HCT116 (cell line): Measurements from ENCODE around the gene OR51T1. TPM values are rescaled to one million over a fixed set of nuclear protein-coding genes. Genes with fewer than 3 reads are reported as not detected.

Experiments used
- ATAC-seq: fragments of 200-7000 bp; cut with Tn5 transposase; 2 replicates; pipeline ENCODE4 v1.9.1; 2020; ENCODE audit warnings: mild to moderate bottlenecking, moderate library complexity
- BruUV-seq: library from RNA; stranded (reverse); fragments of 400-500 nt; replicated peaks from 2 replicates; lab custom pipeline; 2021; lab: Mats Ljungman, UMichigan
- CTCF ChIA-PET: fragments of 300-600 bp; sonication (Branson Sonifier 250); formaldehyde crosslinking; loops from one replicate; lab custom pipeline; 2021; ENCODE audit warnings: antibody characterized with exemption; lab: Charles Lee
- POLR2A ChIA-PET: fragments of 300-600, 350-600 bp; sonication (Branson Sonifier 250); formaldehyde crosslinking; loops from one replicate; lab custom pipeline; 2021; ENCODE audit warnings: antibody characterized with exemption; lab: Charles Lee
- RAD21 ChIA-PET, 2 experiments: fragments of 300-600 bp; sonication (Branson Sonifier 250); formaldehyde crosslinking; loops; one replicate each; lab custom pipeline; 2023; ENCODE audit warnings: low total read pairs in 2 of 2; ENCODE audit not compliant: uncharacterized antibody in 2 of 2, unreplicated experiment in 2 of 2, low non-redundant PET in 1 of 2; lab: Charles Lee
- DNase-seq: peaks from one replicate; pipeline ENCODE4 v3.0.0-alpha.2; 2010; ENCODE audit warnings: low read depth, low spot score
- H2AFZ ChIP-seq: fragments of 200-600 bp; shearing (Covaris generic), sonication (generic); 2 replicates; pipeline ENCODE4 v1.6.1; 2017; ENCODE audit warnings: low read depth, mixed run types, mixed read lengths, antibody characterized with exemption, low read length; ENCODE audit not compliant: poor library complexity, severe bottlenecking
- H3K27ac ChIP-seq: 2 replicates; pipeline ENCODE4 v1.5.1; 2012; ENCODE audit warnings: low read depth, low read length
- H3K27me3 ChIP-seq: fragments of 200-600 bp; sonication (generic); 2 replicates; pipeline ENCODE4 v1.6.1; 2016; ENCODE audit warnings: mixed run types, low read length, mixed read lengths; ENCODE audit not compliant: insufficient read depth
- H3K36me3 ChIP-seq, 2 experiments: fragments of 200-500 bp in 1 of 2; fragments of 200-600 bp in 1 of 2; sonication (Bioruptor generic) in 1 of 2; sonication (generic) in 1 of 2; 2 replicates each; pipeline versions ENCODE4 v1.5.1 to v1.6.1; 2014 to 2016; ENCODE audit warnings: low read length in 2 of 2, inconsistent platforms in 1 of 2, mixed read lengths in 1 of 2, mixed run types in 1 of 2; ENCODE audit not compliant: insufficient read depth in 2 of 2, control insufficient read depth in 1 of 2
- H3K4me1 ChIP-seq, 2 experiments: fragments of 200-600 bp in 1 of 2; sonication (generic) in 1 of 2; 2 replicates each; pipeline versions ENCODE4 v1.5.1 to v1.6.1; 2012 to 2017; ENCODE audit warnings: low read length in 2 of 2, inconsistent platforms in 1 of 2, mild to moderate bottlenecking in 1 of 2, mixed read lengths in 1 of 2, mixed run types in 1 of 2, moderate library complexity in 1 of 2; ENCODE audit not compliant: insufficient read depth in 2 of 2, control insufficient read depth in 1 of 2
- H3K4me2 ChIP-seq: fragments of 200-600 bp; sonication (generic); 2 replicates; pipeline ENCODE4 v1.6.1; 2017; ENCODE audit warnings: mixed run types, low read length, mixed read lengths
- H3K4me3 ChIP-seq, 2 experiments: fragments of 200-600 bp in 1 of 2; sonication (generic) in 1 of 2; replicated peaks in 1 of 2; 2 replicates each; pipeline ENCODE4 v1.5.1; 2011 to 2016; ENCODE audit warnings: low read length in 2 of 2, control low read depth in 1 of 2, low read depth in 1 of 2, mild to moderate bottlenecking in 1 of 2, mixed read lengths in 1 of 2, mixed run types in 1 of 2
- H3K79me2 ChIP-seq: fragments of 200-600 bp; sonication (generic); 2 replicates; pipeline ENCODE4 v1.6.1; 2017; ENCODE audit warnings: mild to moderate bottlenecking, mixed run types, low read length, moderate library complexity, mixed read lengths; ENCODE audit not compliant: insufficient read depth
- H3K9ac ChIP-seq: fragments of 200-600 bp; sonication (generic); 2 replicates; pipeline ENCODE4 v1.6.1; 2016; ENCODE audit warnings: low read length, mixed read lengths
- H3K9me2 ChIP-seq: fragments of 200-600 bp; sonication (generic), shearing (Covaris generic); 2 replicates; pipeline ENCODE4 v1.6.1; 2017; ENCODE audit warnings: mixed run types, mild to moderate bottlenecking, moderate library complexity; ENCODE audit not compliant: insufficient read depth
- H3K9me3 ChIP-seq, 2 experiments: fragments of 200-500 bp in 1 of 2; fragments of 200-600 bp in 1 of 2; sonication (Bioruptor generic) in 1 of 2; sonication (generic) in 1 of 2; 2 replicates each; pipeline ENCODE4 v1.6.1; 2014 to 2017; ENCODE audit warnings: low read length in 2 of 2, mixed read lengths in 2 of 2, inconsistent platforms in 1 of 2, low read depth in 1 of 2, mild to moderate bottlenecking in 1 of 2, mixed run types in 1 of 2, moderate library complexity in 1 of 2; ENCODE audit not compliant: control insufficient read depth in 1 of 2, insufficient read depth in 1 of 2
- H4K20me1 ChIP-seq: fragments of 200-600 bp; sonication (generic), shearing (Covaris generic); 2 replicates; pipeline ENCODE4 v1.6.1; 2017; ENCODE audit warnings: mixed run types, mild to moderate bottlenecking, moderate library complexity; ENCODE audit not compliant: insufficient read depth
- CEBPB ChIP-seq: IDR thresholded peaks from 2 replicates; pipeline ENCODE4 v1.6.1; 2012; ENCODE audit warnings: low read depth
- EGR1 ChIP-seq: IDR thresholded peaks from 2 replicates; pipeline ENCODE4 v1.6.1; 2012; ENCODE audit warnings: low read depth
- ELF1 ChIP-seq: IDR thresholded peaks from 2 replicates; pipeline ENCODE4 v1.6.1; 2012; ENCODE audit warnings: low read depth, borderline replicate concordance
- FOSL1 ChIP-seq: IDR thresholded peaks from 2 replicates; pipeline ENCODE4 v1.6.1; 2012; ENCODE audit warnings: low read depth
- JUND ChIP-seq: IDR thresholded peaks from 2 replicates; pipeline ENCODE4 v1.6.1; 2012
- POLR2AphosphoS5 ChIP-seq: IDR thresholded peaks from 2 replicates; pipeline ENCODE4 v1.6.1; 2011; ENCODE audit warnings: mild to moderate bottlenecking, low read depth, low read length, moderate library complexity
- RAD21 ChIP-seq: IDR thresholded peaks from 2 replicates; pipeline ENCODE4 v1.6.1; 2012; ENCODE audit warnings: low read depth, mild to moderate bottlenecking
- SIN3A ChIP-seq: IDR thresholded peaks from 2 replicates; pipeline ENCODE4 v1.6.1; 2012; ENCODE audit warnings: low read depth
- SP1 ChIP-seq: IDR thresholded peaks from 2 replicates; pipeline ENCODE4 v1.6.1; 2012; ENCODE audit warnings: low read depth
- TCF7L2 ChIP-seq: IDR thresholded peaks from 2 replicates; pipeline ENCODE4 v1.7.0; 2011; ENCODE audit warnings: borderline replicate concordance, inconsistent platforms; ENCODE audit not compliant: insufficient read depth, insufficient read length; ENCODE audit errors: extremely low read depth
- ZFX ChIP-seq: fragments of 450-650 bp; IDR thresholded peaks from 2 replicates; pipeline ENCODE4 v1.6.1; 2017
- ZNF274 ChIP-seq: fragments of 200-500 bp; sonication (Bioruptor generic); IDR thresholded peaks from 2 replicates; pipeline ENCODE4 v1.6.1; 2014; ENCODE audit warnings: mild to moderate bottlenecking, low read depth, low read length, inconsistent platforms
- intact Hi-C: fragments of 100-400 bp; cut with micrococcal nuclease; formaldehyde crosslinking; loops from 2 replicates; pipeline ENCODE4 v1.10.0; 2022
- total RNA-seq: library from RNA; stranded (reverse); gene quantifications from one replicate; pipeline ENCODE4 v1.2.1, GENCODE V29; 2021; ENCODE audit not compliant: unreplicated experiment
- TF ChIP-seq, protein P1 (sequence below): IDR thresholded peaks from 2 replicates; pipeline ENCODE4 v1.6.1; 2012; ENCODE audit warnings: low read depth
- TF ChIP-seq, protein P2 (sequence below), 3 experiments: fragments of 200-600 bp in 1 of 3; sonication (generic) in 1 of 3; IDR thresholded peaks in 2 of 3; conservative IDR thresholded peaks in 1 of 3; 2 replicates each; pipeline ENCODE4 v1.5.1; 2012 to 2017; ENCODE audit warnings: low read depth in 2 of 3, low read length in 2 of 3, antibody characterized with exemption in 1 of 3, borderline replicate concordance in 1 of 3, control low read depth in 1 of 3, mild to moderate bottlenecking in 1 of 3, mixed read lengths in 1 of 3, mixed run types in 1 of 3, moderate library complexity in 1 of 3; ENCODE audit not compliant: insufficient read depth in 1 of 3
- TF ChIP-seq, protein P3 (sequence below): IDR thresholded peaks from 2 replicates; pipeline ENCODE4 v1.6.1; 2012
- TF ChIP-seq, protein P4 (sequence below): IDR thresholded peaks from 2 replicates; pipeline ENCODE4 v1.6.1; 2012

OR51T1 gene
- total RNA-seq, 1 experiment from 2014 or later: not detected

DNA sequence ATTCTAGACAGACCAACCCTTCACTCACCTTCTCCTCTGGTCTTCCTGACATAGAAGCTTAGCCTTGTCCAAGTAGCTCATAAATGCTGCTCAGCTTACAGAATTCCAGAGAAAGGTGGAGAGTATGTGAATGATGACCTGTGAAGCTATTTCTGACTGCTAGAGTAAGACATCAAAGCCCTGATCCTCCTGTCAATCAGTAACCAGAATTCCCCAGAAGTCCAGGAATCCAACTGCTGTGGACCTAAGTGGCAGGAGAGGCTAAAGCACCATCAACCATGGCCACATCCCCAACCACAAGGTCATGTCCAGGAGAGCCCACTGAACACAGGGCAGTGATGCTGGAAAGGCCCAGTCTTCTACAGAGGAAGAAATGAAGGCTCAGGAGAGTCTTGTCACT, 34.9 kb downstream of the OR51T1 start (continued):
- TF ChIP-seq TCF7L2 (no peak), RAD21 (no peak), ELF1 (no peak), POLR2AphosphoS5 (no peak), SIN3A (no peak), ZFX (no peak), JUND (no peak), ZNF274 (no peak)
- TF ChIP-seq, all 23 proteins: peak for 0

DNA sequence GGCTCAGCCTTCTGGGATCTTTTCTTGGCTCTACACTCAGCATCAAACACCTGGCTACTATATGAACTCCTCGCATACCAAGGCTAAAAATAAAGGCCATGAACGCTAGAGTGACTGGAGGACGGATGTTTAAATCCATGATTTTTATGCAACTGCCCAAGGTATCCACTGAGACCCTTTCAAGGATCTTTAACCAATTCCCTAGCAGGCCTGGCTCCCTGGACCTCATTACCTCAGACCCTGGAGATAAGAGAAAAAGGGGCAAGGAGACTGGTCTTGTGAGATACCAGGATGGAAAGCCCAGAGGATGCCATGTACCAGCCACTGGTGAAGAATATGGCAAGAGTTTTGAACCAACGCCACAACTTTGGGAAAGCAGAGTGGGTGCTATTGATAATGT, 37.5 kb downstream of the OR51T1 start, which contains the start of gene OR51G2:
Gene OR51G2, minus strand, starts transcription at position 101 of the 400 bp plus-strand sequence. CDS start 3,687 bp downstream, outside the sequence.
- H3K4me1 ChIP-seq: no peaks in the 10 kb centered on the region
- intact Hi-C loops: no loop called here
- RAD21 ChIA-PET: no interaction called here
- H3K79me2 ChIP-seq: no peaks in the 10 kb centered on the region
- no peak within 1 kb of the TSS for H2AFZ ChIP-seq
- no peaks in the 10 kb centered on the region; the same call in 1 of the 2 replicates for H3K9me2 ChIP-seq
- CTCF ChIA-PET: no interaction called here
- BruUV-seq: no TSS peak
- ATAC-seq (no peak), DNase-seq (no peak)
- TF ChIP-seq, protein P1, sequence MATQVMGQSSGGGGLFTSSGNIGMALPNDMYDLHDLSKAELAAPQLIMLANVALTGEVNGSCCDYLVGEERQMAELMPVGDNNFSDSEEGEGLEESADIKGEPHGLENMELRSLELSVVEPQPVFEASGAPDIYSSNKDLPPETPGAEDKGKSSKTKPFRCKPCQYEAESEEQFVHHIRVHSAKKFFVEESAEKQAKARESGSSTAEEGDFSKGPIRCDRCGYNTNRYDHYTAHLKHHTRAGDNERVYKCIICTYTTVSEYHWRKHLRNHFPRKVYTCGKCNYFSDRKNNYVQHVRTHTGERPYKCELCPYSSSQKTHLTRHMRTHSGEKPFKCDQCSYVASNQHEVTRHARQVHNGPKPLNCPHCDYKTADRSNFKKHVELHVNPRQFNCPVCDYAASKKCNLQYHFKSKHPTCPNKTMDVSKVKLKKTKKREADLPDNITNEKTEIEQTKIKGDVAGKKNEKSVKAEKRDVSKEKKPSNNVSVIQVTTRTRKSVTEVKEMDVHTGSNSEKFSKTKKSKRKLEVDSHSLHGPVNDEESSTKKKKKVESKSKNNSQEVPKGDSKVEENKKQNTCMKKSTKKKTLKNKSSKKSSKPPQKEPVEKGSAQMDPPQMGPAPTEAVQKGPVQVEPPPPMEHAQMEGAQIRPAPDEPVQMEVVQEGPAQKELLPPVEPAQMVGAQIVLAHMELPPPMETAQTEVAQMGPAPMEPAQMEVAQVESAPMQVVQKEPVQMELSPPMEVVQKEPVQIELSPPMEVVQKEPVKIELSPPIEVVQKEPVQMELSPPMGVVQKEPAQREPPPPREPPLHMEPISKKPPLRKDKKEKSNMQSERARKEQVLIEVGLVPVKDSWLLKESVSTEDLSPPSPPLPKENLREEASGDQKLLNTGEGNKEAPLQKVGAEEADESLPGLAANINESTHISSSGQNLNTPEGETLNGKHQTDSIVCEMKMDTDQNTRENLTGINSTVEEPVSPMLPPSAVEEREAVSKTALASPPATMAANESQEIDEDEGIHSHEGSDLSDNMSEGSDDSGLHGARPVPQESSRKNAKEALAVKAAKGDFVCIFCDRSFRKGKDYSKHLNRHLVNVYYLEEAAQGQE: no peak
- TF ChIP-seq EGR1: no peak
- no peak for TF ChIP-seq SP1
- no peak for TF ChIP-seq SIN3A
- TF ChIP-seq, protein P2, sequence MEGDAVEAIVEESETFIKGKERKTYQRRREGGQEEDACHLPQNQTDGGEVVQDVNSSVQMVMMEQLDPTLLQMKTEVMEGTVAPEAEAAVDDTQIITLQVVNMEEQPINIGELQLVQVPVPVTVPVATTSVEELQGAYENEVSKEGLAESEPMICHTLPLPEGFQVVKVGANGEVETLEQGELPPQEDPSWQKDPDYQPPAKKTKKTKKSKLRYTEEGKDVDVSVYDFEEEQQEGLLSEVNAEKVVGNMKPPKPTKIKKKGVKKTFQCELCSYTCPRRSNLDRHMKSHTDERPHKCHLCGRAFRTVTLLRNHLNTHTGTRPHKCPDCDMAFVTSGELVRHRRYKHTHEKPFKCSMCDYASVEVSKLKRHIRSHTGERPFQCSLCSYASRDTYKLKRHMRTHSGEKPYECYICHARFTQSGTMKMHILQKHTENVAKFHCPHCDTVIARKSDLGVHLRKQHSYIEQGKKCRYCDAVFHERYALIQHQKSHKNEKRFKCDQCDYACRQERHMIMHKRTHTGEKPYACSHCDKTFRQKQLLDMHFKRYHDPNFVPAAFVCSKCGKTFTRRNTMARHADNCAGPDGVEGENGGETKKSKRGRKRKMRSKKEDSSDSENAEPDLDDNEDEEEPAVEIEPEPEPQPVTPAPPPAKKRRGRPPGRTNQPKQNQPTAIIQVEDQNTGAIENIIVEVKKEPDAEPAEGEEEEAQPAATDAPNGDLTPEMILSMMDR (IDR thresholded peaks at IDR 0.05 in 2 of 3, conservative IDR thresholded peaks at IDR 0.05 in 1 of 3; ENCODE audit: borderline replicate concordance in 1 of 3, insufficient read depth in 1 of 3, low read depth in 2 of 3, low read length in 2 of 3): no peak
- TF ChIP-seq, protein P3, sequence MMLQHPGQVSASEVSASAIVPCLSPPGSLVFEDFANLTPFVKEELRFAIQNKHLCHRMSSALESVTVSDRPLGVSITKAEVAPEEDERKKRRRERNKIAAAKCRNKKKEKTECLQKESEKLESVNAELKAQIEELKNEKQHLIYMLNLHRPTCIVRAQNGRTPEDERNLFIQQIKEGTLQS: no peak
- TF ChIP-seq CEBPB: no peak
- TF ChIP-seq, protein P4, sequence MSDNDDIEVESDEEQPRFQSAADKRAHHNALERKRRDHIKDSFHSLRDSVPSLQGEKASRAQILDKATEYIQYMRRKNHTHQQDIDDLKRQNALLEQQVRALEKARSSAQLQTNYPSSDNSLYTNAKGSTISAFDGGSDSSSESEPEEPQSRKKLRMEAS: no peak
- TF ChIP-seq RAD21: no peak
- no peak for TF ChIP-seq JUND
- no peak for TF ChIP-seq FOSL1
- no peak within 1 kb of the TSS for H3K27ac ChIP-seq
- H3K27me3 ChIP-seq: peaks cover 25% of the 10 kb centered on the region
- POLR2A ChIA-PET: no interaction called here
- H3K4me2 ChIP-seq: no peak within 1 kb of the TSS
- H3K4me3 ChIP-seq: no peak within 1 kb of the TSS
- H3K36me3 ChIP-seq: no peaks in the 10 kb centered on the region
- no peaks in the 10 kb centered on the region for H4K20me1 ChIP-seq
- H3K9me3 ChIP-seq: no peaks in the 10 kb centered on the region
- H3K9ac ChIP-seq: no peak within 1 kb of the TSS
